CD14-positive monocyte (primary cell): ENCODE measurements around the gene SLC25A25. TPM values are rescaled to one million over a fixed set of nuclear protein-coding genes. Genes with fewer than 3 reads are reported as not detected.

Experiments
- DNase-seq, 3 donors: peaks; one replicate each; pipeline ENCODE4 v3.0.0-alpha.2; 2011 to 2022
- H2AFZ ChIP-seq: 2 replicates; pipeline ENCODE4 v1.6.0; 2012; ENCODE audit warnings: mild to moderate bottlenecking, low read depth, low read length, inconsistent platforms; ENCODE audit not compliant: insufficient read depth, poor library complexity, severe bottlenecking
- H3K27ac ChIP-seq, 2 donors: 1 replicate in 1 of 2; 2 replicates in 1 of 2; pipeline ENCODE4 v1.5.1; 2012 to 2013; ENCODE audit warnings: low read length in 2 of 2, control low read depth in 1 of 2, inconsistent platforms in 1 of 2, low read depth in 1 of 2, mild to moderate bottlenecking in 1 of 2
- H3K27me3 ChIP-seq, 2 donors: one replicate each; pipeline versions ENCODE4 v1.6.0 to v1.6.1; 2011 to 2013; ENCODE audit warnings: low read length in 2 of 2; ENCODE audit not compliant: control insufficient read depth in 2 of 2, insufficient read depth in 2 of 2
- H3K36me3 ChIP-seq, 2 donors: replicated peaks in 1 of 2; 1 replicate in 1 of 2; 2 replicates in 1 of 2; pipeline versions ENCODE4 v1.5.1 to v1.6.1; 2012 to 2013; ENCODE audit warnings: low read length in 2 of 2, control low read depth in 1 of 2, inconsistent platforms in 1 of 2, mild to moderate bottlenecking in 1 of 2; ENCODE audit not compliant: insufficient read depth in 2 of 2, control insufficient read depth in 1 of 2
- H3K4me1 ChIP-seq, 2 donors: 1 replicate in 1 of 2; 2 replicates in 1 of 2; pipeline versions ENCODE4 v1.5.1 to v1.6.1; 2012 to 2013; ENCODE audit warnings: low read length in 2 of 2, control low read depth in 1 of 2, inconsistent platforms in 1 of 2, mild to moderate bottlenecking in 1 of 2, moderate library complexity in 1 of 2; ENCODE audit not compliant: insufficient read depth in 2 of 2, control insufficient read depth in 1 of 2
- H3K4me2 ChIP-seq: replicated peaks from 2 replicates; pipeline ENCODE3; 2012; ENCODE audit warnings: low read length, moderate library complexity, mild to moderate bottlenecking; ENCODE audit not compliant: poor library complexity, severe bottlenecking; ENCODE audit errors: extremely low read depth
- H3K4me3 ChIP-seq, 3 experiments: fragments of 200-600 bp in 1 of 3; sonication (generic) in 1 of 3; replicated peaks in 1 of 3; 1 replicate in 2 of 3; 2 replicates in 1 of 3; pipeline ENCODE4 v1.5.1; 2011 to 2013; ENCODE audit warnings: low read length in 3 of 3, mild to moderate bottlenecking in 3 of 3, control low read depth in 2 of 3, low read depth in 2 of 3, inconsistent platforms in 1 of 3, moderate library complexity in 1 of 3
- H3K79me2 ChIP-seq: 2 replicates; pipeline ENCODE4 v1.6.0; 2012; ENCODE audit warnings: mild to moderate bottlenecking, control low read depth, inconsistent platforms, low read length, moderate library complexity; ENCODE audit not compliant: insufficient read depth
- H3K9ac ChIP-seq: 2 replicates; pipeline ENCODE4 v1.6.0; 2017; ENCODE audit warnings: low read length, mild to moderate bottlenecking; ENCODE audit not compliant: insufficient read depth, poor library complexity, severe bottlenecking
- H3K9me3 ChIP-seq, 2 donors: replicated peaks in 1 of 2; 1 replicate in 1 of 2; 2 replicates in 1 of 2; pipeline versions ENCODE4 v1.5.1 to v1.6.1; 2012 to 2013; ENCODE audit warnings: low read length in 2 of 2, control low read depth in 1 of 2; ENCODE audit not compliant: control insufficient read depth in 1 of 2, insufficient read depth in 1 of 2
- H4K20me1 ChIP-seq: 2 replicates; pipeline ENCODE4 v1.6.0; 2012; ENCODE audit warnings: mild to moderate bottlenecking, low read length, control low read depth, moderate library complexity; ENCODE audit not compliant: insufficient read depth
- H3K27ac Mint-ChIP-seq, 7 donors: one replicate each; pipeline ENCODE4 v1.8.0; 2020; ENCODE audit warnings: mild to moderate bottlenecking in 7 of 7, mixed read lengths in 7 of 7, moderate library complexity in 6 of 7, inconsistent platforms in 2 of 7
- H3K27me3 Mint-ChIP-seq, 3 donors: one replicate each; pipeline ENCODE4 v1.8.0; 2021 to 2022; ENCODE audit warnings: low read depth in 3 of 3, mild to moderate bottlenecking in 3 of 3, mixed read lengths in 3 of 3, moderate library complexity in 3 of 3, inconsistent platforms in 1 of 3
- H3K36me3 Mint-ChIP-seq, 2 donors: one replicate each; pipeline ENCODE4 v1.8.0; 2020; ENCODE audit warnings: mixed read lengths in 2 of 2, inconsistent platforms in 1 of 2, mild to moderate bottlenecking in 1 of 2
- H3K4me1 Mint-ChIP-seq: one replicate; pipeline ENCODE4 v1.8.0; 2020; ENCODE audit warnings: mild to moderate bottlenecking, mixed read lengths
- H3K4me3 Mint-ChIP-seq, 2 donors: one replicate each; pipeline ENCODE4 v1.8.0; 2020; ENCODE audit warnings: mild to moderate bottlenecking in 2 of 2, mixed read lengths in 2 of 2, moderate library complexity in 1 of 2
- H3K9me3 Mint-ChIP-seq, 7 donors: one replicate each; pipeline ENCODE4 v1.8.0; 2020 to 2022; ENCODE audit warnings: mixed read lengths in 7 of 7, mild to moderate bottlenecking in 6 of 7, moderate library complexity in 6 of 7, inconsistent platforms in 2 of 7
- WGBS: methylation state at CpG from one replicate; pipeline ENCODE4 v1.1.5; 2013; ENCODE audit warnings: missing lambda C conversion rate; ENCODE audit not compliant: insufficient coverage; 5-methylcytosine and 5-hydroxymethylcytosine counted together
- intact Hi-C, 2 donors: fragments of 100-400 bp; cut with micrococcal nuclease; formaldehyde crosslinking; loops; one replicate each; pipeline versions ENCODE4 v1.15.0 to v1.15.1; 2023
- polyA plus RNA-seq, 3 donors: library from polyadenylated mRNA; depleted of rRNA in 1 of 3; unstranded in 2 of 3; stranded (reverse) in 1 of 3; fragments of 300-500 nt in 2 of 3; fragments of >200 nt in 1 of 3; fragmentation: Illumina TruSeq in 2 of 3; gene quantifications; 1 replicate in 2 of 3; 2 replicates in 1 of 3; pipeline ENCODE4 v1.2.3, GENCODE V29; 2012 to 2021
- TF ChIP-seq, protein P1 (sequence below): fragments of 200-600 bp; IDR thresholded peaks from one replicate; pipeline ENCODE4 v1.8.0; 2022; ENCODE audit warnings: antibody characterized with exemption, mild to moderate bottlenecking

Gene SLC25A25
- polyA plus RNA-seq, 3 donors = 5.1 to 43.3 (median 6.3) TPM

DNA sequence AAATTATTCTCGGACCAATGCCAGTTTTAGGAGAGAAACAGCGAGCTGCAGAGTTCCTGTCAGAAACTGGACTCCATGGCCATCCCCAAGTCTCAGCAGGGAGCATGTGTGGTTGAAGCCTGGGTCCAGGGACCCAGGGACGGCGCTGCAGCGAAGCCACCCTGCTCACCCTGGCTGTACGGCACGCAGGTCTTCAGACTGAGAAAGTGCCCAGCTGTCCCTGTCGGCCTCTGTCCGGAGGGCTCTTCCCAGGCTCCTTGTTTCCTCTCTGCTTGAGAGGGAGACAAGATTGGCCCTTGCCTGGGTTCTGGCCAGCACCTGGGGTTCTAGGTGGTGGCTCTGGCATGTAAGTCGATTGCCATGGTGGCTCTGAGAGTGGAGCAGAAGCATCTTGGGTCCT, 32.5 kb downstream of the SLC25A25 start:
- Histone ChIP-seq H3K79me2 (peaks cover 52% of the 10 kb centered on the region), H3K27ac (peak overlapping the region; percentile 1 to 36), H3K4me1 (peaks cover 33 to 39% of the 10 kb centered on the region in 2 donors), H4K20me1 (peaks cover 69% of the 10 kb centered on the region), H3K9ac (no peak overlapping the region), H3K27me3 (no peaks in the 10 kb centered on the region), H3K4me3 (no peak overlapping the region), H3K4me2 (no peak overlapping the region), H3K9me3 (no peaks in the 10 kb centered on the region), H3K36me3 (peaks cover 44 to 49% of the 10 kb centered on the region in 2 donors), H2AFZ (no peak overlapping the region)
- DNase-seq = no peak
- Mint-ChIP-seq H3K27me3 (no peaks in the 10 kb centered on the region), H3K4me3 (no peak overlapping the region), H3K36me3 (peaks cover 41 to 59% of the 10 kb centered on the region in 2 donors), H3K27ac (peak overlapping the region in 1 of 7 donors; percentile 78), H3K9me3 (no peaks in the 10 kb centered on the region), H3K4me1 (peaks cover 34% of the 10 kb centered on the region)
- intact Hi-C loops = no loop called here
- WGBS = over 99% methylated on average over 10 of the region's 10 CpGs
- TF ChIP-seq, protein P1, sequence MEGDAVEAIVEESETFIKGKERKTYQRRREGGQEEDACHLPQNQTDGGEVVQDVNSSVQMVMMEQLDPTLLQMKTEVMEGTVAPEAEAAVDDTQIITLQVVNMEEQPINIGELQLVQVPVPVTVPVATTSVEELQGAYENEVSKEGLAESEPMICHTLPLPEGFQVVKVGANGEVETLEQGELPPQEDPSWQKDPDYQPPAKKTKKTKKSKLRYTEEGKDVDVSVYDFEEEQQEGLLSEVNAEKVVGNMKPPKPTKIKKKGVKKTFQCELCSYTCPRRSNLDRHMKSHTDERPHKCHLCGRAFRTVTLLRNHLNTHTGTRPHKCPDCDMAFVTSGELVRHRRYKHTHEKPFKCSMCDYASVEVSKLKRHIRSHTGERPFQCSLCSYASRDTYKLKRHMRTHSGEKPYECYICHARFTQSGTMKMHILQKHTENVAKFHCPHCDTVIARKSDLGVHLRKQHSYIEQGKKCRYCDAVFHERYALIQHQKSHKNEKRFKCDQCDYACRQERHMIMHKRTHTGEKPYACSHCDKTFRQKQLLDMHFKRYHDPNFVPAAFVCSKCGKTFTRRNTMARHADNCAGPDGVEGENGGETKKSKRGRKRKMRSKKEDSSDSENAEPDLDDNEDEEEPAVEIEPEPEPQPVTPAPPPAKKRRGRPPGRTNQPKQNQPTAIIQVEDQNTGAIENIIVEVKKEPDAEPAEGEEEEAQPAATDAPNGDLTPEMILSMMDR = no peak

DNA sequence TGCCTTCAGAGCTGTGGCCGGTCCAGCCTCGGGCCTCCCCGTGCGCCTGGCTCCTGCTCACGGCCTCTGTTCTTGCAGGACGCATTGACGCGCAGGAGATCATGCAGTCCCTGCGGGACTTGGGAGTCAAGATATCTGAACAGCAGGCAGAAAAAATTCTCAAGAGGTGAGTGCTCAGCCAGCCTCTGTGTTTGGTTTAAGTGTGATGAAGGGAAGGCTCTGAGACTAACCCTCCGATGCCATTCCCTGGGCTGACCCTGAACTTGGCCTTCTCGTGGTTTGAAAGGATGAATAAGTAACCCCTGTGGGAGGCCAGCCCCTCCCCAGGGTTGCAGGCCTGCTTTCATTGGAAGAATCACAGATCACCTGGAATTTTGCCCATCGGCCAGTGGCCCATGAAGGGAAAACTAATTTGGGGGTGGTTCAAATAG, 33.2 kb downstream of the SLC25A25 start:
- Mint-ChIP-seq H3K27me3 (no peaks in the 10 kb centered on the region), H3K9me3 (no peaks in the 10 kb centered on the region), H3K4me1 (peaks cover 34% of the 10 kb centered on the region), H3K4me3 (no peak overlapping the region), H3K36me3 (peaks cover 46 to 65% of the 10 kb centered on the region in 2 donors), H3K27ac (peak overlapping the region in 2 of 7 donors; percentile 52 to 69)
- peaks cover 32 to 37% of the 10 kb centered on the region in 2 donors for H3K4me1 ChIP-seq
- no peak overlapping the region for H3K4me3 ChIP-seq
- peaks cover 46% of the 10 kb centered on the region for H3K79me2 ChIP-seq
- WGBS = 94% methylated on average over 7 of the region's 12 CpGs
- peaks cover 51 to 56% of the 10 kb centered on the region in 2 donors for H3K36me3 ChIP-seq
- intact Hi-C loops = no loop called here
- no peak overlapping the region for H3K4me2 ChIP-seq
- H3K27me3 ChIP-seq = no peaks in the 10 kb centered on the region
- H2AFZ ChIP-seq = no peak overlapping the region
- H3K9me3 ChIP-seq = no peaks in the 10 kb centered on the region
- no peak overlapping the region for H3K9ac ChIP-seq
- H4K20me1 ChIP-seq = peaks cover 75% of the 10 kb centered on the region
- no peak for DNase-seq
- H3K27ac ChIP-seq = no peak overlapping the region
- TF ChIP-seq, protein P1 = no peak
